ENCODE results near the gene GLIPR1L1. TPM values are rescaled to one million over a fixed set of nuclear protein-coding genes. Genes with fewer than 3 reads are reported as not detected.

The GLIPR1L1 gene
- total RNA-seq, 3 donors from 2014 or later (not counting 1 experiment from before 2014, with no cell fraction given): not detected

GRCh38 chr12:75305412-75306332 lies 28.8 kb upstream of the GLIPR1L1 start:
- H3K36me3 ChIP-seq (ENCODE audit: control insufficient read depth, insufficient read depth, low read length): no peaks in the 10 kb centered on the region
- no peak overlapping the region for H3K4me3 Mint-ChIP-seq
- no peak overlapping the region for H3K27ac Mint-ChIP-seq
- TF ChIP-seq CTCF (IDR thresholded peaks at IDR 0.05): no peak
- intact Hi-C loops (cut with micrococcal nuclease): no loop called here
- no peaks in the 10 kb centered on the region for H3K27me3 ChIP-seq (ENCODE audit: control insufficient read depth, insufficient read depth, low read length)
- 94% methylated on average over 56 of the region's 56 CpGs for WGBS (ENCODE audit: insufficient coverage)
- no peaks in the 10 kb centered on the region for H3K36me3 Mint-ChIP-seq
- no peak overlapping the region for H3K27ac ChIP-seq (ENCODE audit: low read length)
- no peaks in the 10 kb centered on the region for H3K9me3 ChIP-seq (ENCODE audit: control insufficient read depth, insufficient read depth, low read length)
- no peaks in the 10 kb centered on the region for H3K4me1 ChIP-seq (ENCODE audit: control insufficient read depth, insufficient read depth, low read length)
- no peak for ATAC-seq
- no peaks in the 10 kb centered on the region for H3K27me3 Mint-ChIP-seq (ENCODE audit: low read depth in 2 of 2)
- no peak overlapping the region for H3K4me3 ChIP-seq (ENCODE audit: low read length)
- no peaks in the 10 kb centered on the region for H3K9me3 Mint-ChIP-seq
- no peak for DNase-seq
- no peaks in the 10 kb centered on the region for H3K4me1 Mint-ChIP-seq

GRCh38 chr12:75308279-75308678 lies 26.2 kb upstream of the GLIPR1L1 start:
- WGBS (ENCODE audit: insufficient coverage): 92% methylated on average over 2 of the region's 2 CpGs

GRCh38 chr12:75311369-75311768 lies 23.1 kb upstream of the GLIPR1L1 start:
- Histone ChIP-seq H3K27ac (ENCODE audit: low read length) (no peak overlapping the region), H3K27me3 (ENCODE audit: control insufficient read depth, insufficient read depth, low read length) (no peaks in the 10 kb centered on the region), H3K36me3 (ENCODE audit: control insufficient read depth, insufficient read depth, low read length) (no peaks in the 10 kb centered on the region), H3K9me3 (ENCODE audit: control insufficient read depth, insufficient read depth, low read length) (no peaks in the 10 kb centered on the region), H3K4me1 (ENCODE audit: control insufficient read depth, insufficient read depth, low read length) (no peaks in the 10 kb centered on the region), H3K4me3 (ENCODE audit: low read length) (no peak overlapping the region)
- Mint-ChIP-seq H3K9me3 (no peaks in the 10 kb centered on the region), H3K36me3 (no peaks in the 10 kb centered on the region), H3K4me1 (no peaks in the 10 kb centered on the region), H3K4me3 (no peak overlapping the region), H3K27ac (no peak overlapping the region), H3K27me3 (ENCODE audit: low read depth in 2 of 2) (no peaks in the 10 kb centered on the region)
- ATAC-seq: no peak
- intact Hi-C loops (cut with micrococcal nuclease): no loop called here
- TF ChIP-seq CTCF (IDR thresholded peaks at IDR 0.05): no peak
- no peak for DNase-seq
- 75% methylated on average over 1 of the region's 3 CpGs for WGBS (ENCODE audit: insufficient coverage)

More at GRCh38 chr12:75308279-75308678, 26.2 kb upstream of the GLIPR1L1 start:
- Mint-ChIP-seq H3K27ac (no peak overlapping the region), H3K4me3 (no peak overlapping the region), H3K36me3 (no peaks in the 10 kb centered on the region), H3K9me3 (no peaks in the 10 kb centered on the region), H3K27me3 (ENCODE audit: low read depth in 2 of 2) (no peaks in the 10 kb centered on the region), H3K4me1 (no peaks in the 10 kb centered on the region)
- DNase-seq: no peak
- no peaks in the 10 kb centered on the region for H3K9me3 ChIP-seq (ENCODE audit: control insufficient read depth, insufficient read depth, low read length)
- intact Hi-C loops (cut with micrococcal nuclease): no loop called here
- no peak overlapping the region for H3K4me3 ChIP-seq (ENCODE audit: low read length)
- no peaks in the 10 kb centered on the region for H3K27me3 ChIP-seq (ENCODE audit: control insufficient read depth, insufficient read depth, low read length)
- no peaks in the 10 kb centered on the region for H3K36me3 ChIP-seq (ENCODE audit: control insufficient read depth, insufficient read depth, low read length)
- H3K4me1 ChIP-seq (ENCODE audit: control insufficient read depth, insufficient read depth, low read length): no peaks in the 10 kb centered on the region
- TF ChIP-seq CTCF (IDR thresholded peaks at IDR 0.05): no peak
- ATAC-seq: no peak
- H3K27ac ChIP-seq (ENCODE audit: low read length): no peak overlapping the region
